ENCODE data around the gene EPS8L2. TPM values are rescaled to one million over a fixed set of nuclear protein-coding genes. Genes with fewer than 3 reads are reported as not detected.
A peak's percentile ranks its signal among the peaks of the same experiment; 100 is the strongest.

The EPS8L2 gene
- total RNA-seq, 4 donors from 2014 or later, result 185 to 259 (median 195) TPM

DNA sequence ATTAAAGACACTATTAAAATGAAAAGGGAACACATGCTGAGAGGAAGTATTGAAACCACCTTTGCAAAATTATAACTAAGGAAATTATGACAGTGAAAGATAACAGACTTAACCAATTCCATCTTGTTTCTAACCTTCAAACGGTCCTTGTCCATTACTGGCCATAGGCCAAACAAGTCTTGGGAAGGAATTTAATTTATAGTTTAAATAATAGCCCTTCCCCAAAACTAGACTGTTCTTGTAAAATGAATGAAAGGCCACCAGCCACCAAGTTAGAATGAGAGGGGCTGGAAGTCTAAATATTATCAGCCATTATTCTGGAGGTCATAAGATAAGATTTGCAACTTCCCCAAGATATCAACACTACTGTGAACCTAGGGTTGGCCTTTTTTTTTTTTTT lies 39.4 kb downstream of the EPS8L2 start:
- intact Hi-C loops (cut with DNase I), result no loop called here
- no peak for TF ChIP-seq POLR2A (IDR thresholded peaks at IDR 0.05)
- TF ChIP-seq, protein P1, sequence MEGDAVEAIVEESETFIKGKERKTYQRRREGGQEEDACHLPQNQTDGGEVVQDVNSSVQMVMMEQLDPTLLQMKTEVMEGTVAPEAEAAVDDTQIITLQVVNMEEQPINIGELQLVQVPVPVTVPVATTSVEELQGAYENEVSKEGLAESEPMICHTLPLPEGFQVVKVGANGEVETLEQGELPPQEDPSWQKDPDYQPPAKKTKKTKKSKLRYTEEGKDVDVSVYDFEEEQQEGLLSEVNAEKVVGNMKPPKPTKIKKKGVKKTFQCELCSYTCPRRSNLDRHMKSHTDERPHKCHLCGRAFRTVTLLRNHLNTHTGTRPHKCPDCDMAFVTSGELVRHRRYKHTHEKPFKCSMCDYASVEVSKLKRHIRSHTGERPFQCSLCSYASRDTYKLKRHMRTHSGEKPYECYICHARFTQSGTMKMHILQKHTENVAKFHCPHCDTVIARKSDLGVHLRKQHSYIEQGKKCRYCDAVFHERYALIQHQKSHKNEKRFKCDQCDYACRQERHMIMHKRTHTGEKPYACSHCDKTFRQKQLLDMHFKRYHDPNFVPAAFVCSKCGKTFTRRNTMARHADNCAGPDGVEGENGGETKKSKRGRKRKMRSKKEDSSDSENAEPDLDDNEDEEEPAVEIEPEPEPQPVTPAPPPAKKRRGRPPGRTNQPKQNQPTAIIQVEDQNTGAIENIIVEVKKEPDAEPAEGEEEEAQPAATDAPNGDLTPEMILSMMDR (IDR thresholded peaks at IDR 0.05), result no peak
- Histone ChIP-seq H3K27me3 (no peaks in the 10 kb centered on the region), H3K4me1 (peaks cover 23 to 27% of the 10 kb centered on the region in 2 donors), H3K9me3 (no peaks in the 10 kb centered on the region), H3K27ac (no peak overlapping the region), H3K4me3 (replicated peaks in 1 of 3) (no peak overlapping the region), H3K36me3 (no peaks in the 10 kb centered on the region)
- 31 to 43% methylated on average over 1 of the region's 1 CpG for WGBS, 2 donors
- DNase-seq, result no peak

DNA sequence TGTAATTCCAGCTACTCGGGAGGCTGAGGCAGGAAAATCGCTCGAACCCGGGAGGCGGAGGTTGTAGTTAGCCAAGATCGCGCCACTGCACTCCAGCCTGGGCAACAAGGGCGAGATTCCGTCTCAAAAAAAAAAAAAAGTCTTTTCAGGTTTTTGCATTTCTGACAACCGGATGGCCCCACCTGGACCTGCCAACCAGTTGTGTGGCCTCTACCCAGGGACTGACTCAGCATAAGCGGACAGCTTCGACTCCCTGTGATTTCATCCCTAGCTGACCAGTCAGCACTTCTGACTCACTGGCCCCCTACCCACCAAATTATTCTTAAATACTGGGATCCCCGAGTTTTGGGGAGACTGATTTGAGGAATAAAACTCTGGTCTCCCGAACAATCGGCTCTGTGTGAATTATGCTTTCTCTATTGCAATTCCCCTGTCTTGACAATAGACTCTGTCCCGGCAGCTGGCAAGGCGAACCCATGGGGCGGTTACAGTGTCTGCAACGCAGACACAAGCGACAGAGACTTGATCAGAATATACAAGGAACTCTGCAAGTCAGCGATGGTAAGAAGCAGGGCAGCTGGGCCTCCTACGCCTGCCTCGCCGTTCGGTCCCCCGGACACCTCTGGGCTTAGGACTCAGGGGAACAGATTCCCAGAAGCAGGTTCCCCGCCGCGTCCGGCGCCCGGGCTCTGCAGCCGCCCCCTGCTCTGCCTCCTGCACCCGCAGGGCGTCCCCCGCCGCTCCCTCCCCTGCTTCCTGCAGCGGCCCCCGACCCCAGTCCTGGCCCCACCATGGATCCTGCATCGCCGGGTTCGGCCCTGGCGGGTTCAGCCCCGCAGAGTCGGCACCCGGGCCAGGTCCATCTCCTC lies 40.5 kb downstream of the EPS8L2 start:
- Histone ChIP-seq H3K4me3 (replicated peaks in 1 of 3) (peak overlapping the region; percentile 11 to 99 (median 94)), H3K27ac (peak overlapping the region in 2 of 3 donors; percentile 26 to 88), H3K27me3 (no peaks in the 10 kb centered on the region), H3K9me3 (no peaks in the 10 kb centered on the region), H3K4me1 (peaks cover 23 to 27% of the 10 kb centered on the region in 2 donors), H3K36me3 (no peaks in the 10 kb centered on the region)
- intact Hi-C loops (cut with DNase I), result no loop called here
- 52 to 55% methylated on average over 21 to 22 of the region's 46 CpGs for WGBS, 2 donors
- DNase-seq, result peak in 1 of 2 donors; percentile 35
- TF ChIP-seq POLR2A (IDR thresholded peaks at IDR 0.05), result no peak
- TF ChIP-seq, protein P1 (IDR thresholded peaks at IDR 0.05), result no peak

DNA sequence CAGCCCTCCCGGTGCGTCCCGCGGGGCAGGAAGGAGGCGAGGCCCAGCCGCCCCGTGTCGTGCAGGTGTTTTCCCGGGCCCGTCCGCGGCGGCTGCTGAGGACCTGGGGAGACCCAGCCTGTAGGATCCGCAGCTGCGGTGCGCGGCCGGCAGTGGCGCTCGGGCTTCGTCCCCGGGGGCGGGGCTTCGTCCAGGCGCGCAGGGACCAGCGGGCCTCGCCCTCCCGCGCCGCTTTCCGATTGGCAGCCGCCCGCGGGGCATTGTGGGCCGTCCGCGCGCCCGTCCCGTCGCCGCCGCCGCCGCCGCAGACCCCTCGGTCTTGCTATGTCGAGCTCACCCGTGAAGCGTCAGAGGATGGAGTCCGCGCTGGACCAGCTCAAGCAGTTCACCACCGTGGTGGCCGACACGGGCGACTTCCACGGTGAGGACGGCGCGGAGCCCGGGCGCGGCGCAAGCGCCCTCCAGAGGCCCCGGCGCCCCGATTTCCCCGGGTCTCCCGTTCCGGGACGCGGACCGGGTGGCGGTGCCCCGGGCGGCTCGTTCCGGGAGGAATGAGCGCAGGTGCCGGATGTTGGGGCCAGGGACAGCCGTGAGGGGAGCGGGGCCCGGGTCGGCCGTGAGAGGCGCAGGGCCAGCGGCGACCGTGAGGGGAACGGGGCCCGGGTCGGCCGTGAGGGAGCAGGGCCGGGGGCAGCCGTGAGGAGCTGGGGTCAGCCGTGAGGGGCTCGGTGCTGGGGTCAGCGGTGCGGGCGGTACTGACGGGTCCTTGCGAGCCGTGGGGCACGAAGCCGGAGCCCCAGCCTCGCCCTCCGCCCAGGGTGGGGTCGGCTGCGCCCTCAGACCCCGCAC lies 41.4 kb downstream of the EPS8L2 start, which contains the start of gene TALDO1:
TSS of gene TALDO1 (plus strand) at position 307 of the 849 bp plus-strand sequence. CDS start at position 325, 18 bp downstream.
- Histone ChIP-seq H3K9me3 (no peaks in the 10 kb centered on the region), H3K4me1 (peaks cover 23 to 27% of the 10 kb centered on the region in 2 donors), H3K27ac (peak within 1 kb of the TSS; percentile 87 to 95 (median 88)), H3K36me3 (no peaks in the 10 kb centered on the region), H3K27me3 (no peaks in the 10 kb centered on the region), H3K4me3 (replicated peaks in 1 of 3) (peak within 1 kb of the TSS; percentile 78 to 99 (median 94))
- intact Hi-C loops (cut with DNase I), result no loop called here
- 0 to 6% methylated on average over 7 to 10 of the region's 112 CpGs for WGBS, 2 donors
- TF ChIP-seq, protein P1 (IDR thresholded peaks at IDR 0.05), result peak in 3 of 6 experiments; percentile 8 to 53 (median 41)
- TF ChIP-seq POLR2A (IDR thresholded peaks at IDR 0.05), result peak; percentile 60 to 92
- DNase-seq, result peak; percentile 92 to 94

DNA sequence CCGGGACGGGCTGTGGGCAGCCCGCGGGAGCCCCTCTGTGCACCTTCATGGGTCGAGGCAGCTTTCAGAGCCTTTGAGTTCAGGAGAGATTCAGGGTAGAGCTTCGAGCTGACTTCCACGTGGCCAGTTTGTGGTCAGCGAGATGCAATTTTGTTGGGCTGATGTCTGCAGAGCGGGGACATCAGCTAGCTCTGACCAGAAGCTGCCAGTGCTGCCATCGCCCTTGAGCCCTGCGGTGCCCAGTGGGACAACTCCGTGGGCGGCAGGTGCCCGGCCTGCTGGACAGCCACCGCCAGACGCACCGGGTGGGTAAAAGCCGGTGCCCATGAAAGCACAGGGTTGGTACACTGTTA lies 42.0 kb downstream of the EPS8L2 start:
- H3K4me1 ChIP-seq, result peaks cover 23 to 27% of the 10 kb centered on the region in 2 donors
- peak; percentile 42 for DNase-seq
- 12 to 16% methylated on average over 11 to 18 of the region's 18 CpGs for WGBS, 2 donors
- intact Hi-C loops (cut with DNase I), result no loop called here
- H3K27ac ChIP-seq, result peak overlapping the region; percentile 87 to 95 (median 88)
- TF ChIP-seq, protein P1 (IDR thresholded peaks at IDR 0.05), result no peak
- no peak for TF ChIP-seq POLR2A (IDR thresholded peaks at IDR 0.05)
- no peaks in the 10 kb centered on the region for H3K27me3 ChIP-seq
- peak overlapping the region; percentile 78 to 99 (median 94) for H3K4me3 ChIP-seq (replicated peaks in 1 of 3)
- H3K9me3 ChIP-seq, result no peaks in the 10 kb centered on the region
- no peaks in the 10 kb centered on the region for H3K36me3 ChIP-seq
